ENCODE results near the gene AFAP1.

AFAP1 gene

DNA sequence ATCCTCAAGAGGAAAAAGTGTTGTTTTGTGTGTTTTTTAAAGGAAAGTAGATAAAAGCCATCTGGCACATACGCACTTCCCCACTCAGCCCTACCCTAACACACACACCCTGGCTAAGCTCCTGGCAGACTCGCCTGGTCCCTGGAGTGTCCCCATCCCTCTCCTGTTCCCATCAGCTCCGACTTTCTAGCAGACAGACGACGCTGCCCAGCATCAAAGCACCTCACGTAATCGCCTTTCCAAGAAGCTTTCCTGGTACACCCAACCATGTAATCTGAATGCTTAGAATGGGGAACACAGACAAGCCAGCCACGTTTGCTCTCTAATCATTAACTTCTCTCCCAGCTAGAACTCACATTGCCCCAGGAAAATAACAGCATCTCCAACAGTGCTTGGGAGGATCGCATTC lies 116.2 kb downstream of the AFAP1 start:
- H3K27me3 ChIP-seq: no peaks in the 10 kb centered on the region
- H3K36me3 ChIP-seq: peaks cover 0 to 14% (median 6%) of the 10 kb centered on the region in 3 donors
- H3K4me3 ChIP-seq: peak overlapping the region in 1 of 2 donors; percentile 23
- no peaks in the 10 kb centered on the region for H3K9me3 ChIP-seq
- peak overlapping the region; percentile 80 to 85 for H3K27ac ChIP-seq
- H3K4me1 ChIP-seq: peaks cover 0 to 35% (median 19%) of the 10 kb centered on the region in 4 donors
- TF ChIP-seq CTCF (IDR thresholded peaks at IDR 0.05): no peak
- intact Hi-C loops (cut with DNase I; ENCODE audit: low total_unique reads): loop anchor here (5.0 kb wide), 1 partner anchor 114 kb away; the partner anchor contains the start of gene AFAP1
- peak; percentile 75 to 88 for DNase-seq

GRCh38 chr4:7822877-7823276 lies 116.8 kb downstream of the AFAP1 start:
- Histone ChIP-seq H3K36me3 (peaks cover 0 to 19% (median 10%) of the 10 kb centered on the region in 3 donors), H3K4me3 (peak overlapping the region; percentile 23 to 27), H3K4me1 (peaks cover 0 to 29% (median 16%) of the 10 kb centered on the region in 4 donors), H3K27me3 (no peaks in the 10 kb centered on the region), H3K9me3 (no peaks in the 10 kb centered on the region), H3K27ac (peak overlapping the region; percentile 80 to 85)
- peak in 1 of 2 donors; percentile 53 for DNase-seq
- intact Hi-C loops (cut with DNase I; ENCODE audit: low total_unique reads): loop anchor here (5.0 kb wide), 1 partner anchor 114 kb away; the partner anchor contains the start of gene AFAP1
- TF ChIP-seq CTCF (IDR thresholded peaks at IDR 0.05): no peak

GRCh38 chr4:7822137-7822505 lies 117.5 kb downstream of the AFAP1 start:
- Histone ChIP-seq H3K4me3 (no peak overlapping the region), H3K27ac (peak overlapping the region; percentile 80 to 85), H3K9me3 (no peaks in the 10 kb centered on the region), H3K4me1 (peaks cover 0 to 26% (median 14%) of the 10 kb centered on the region in 4 donors), H3K36me3 (peaks cover 0 to 27% (median 12%) of the 10 kb centered on the region in 3 donors), H3K27me3 (no peaks in the 10 kb centered on the region)
- intact Hi-C loops (cut with DNase I; ENCODE audit: low total_unique reads): loop anchor here (5.0 kb wide), 1 partner anchor 115 kb away; the partner anchor contains the start of gene AFAP1
- DNase-seq: no peak
- no peak for TF ChIP-seq CTCF (IDR thresholded peaks at IDR 0.05)

- peaks cover 0 to 33% (median 17%) of the 10 kb centered on the region in 3 donors for H3K36me3 ChIP-seq
- H3K4me3 ChIP-seq: no peak overlapping the region
- no peaks in the 10 kb centered on the region for H3K27me3 ChIP-seq
- H3K9me3 ChIP-seq: no peaks in the 10 kb centered on the region
- H3K27ac ChIP-seq: peak overlapping the region; percentile 80 to 85
- peaks cover 0 to 26% (median 14%) of the 10 kb centered on the region in 4 donors for H3K4me1 ChIP-seq
- intact Hi-C loops (cut with DNase I; ENCODE audit: low total_unique reads): loop anchor here (5.0 kb wide), 1 partner anchor 116 kb away; the partner anchor contains the start of gene AFAP1
- DNase-seq: no peak
- TF ChIP-seq CTCF (IDR thresholded peaks at IDR 0.05): no peak
Observed at GRCh38 chr4:7821245-7822136, 118.2 kb downstream of the AFAP1 start.

DNA sequence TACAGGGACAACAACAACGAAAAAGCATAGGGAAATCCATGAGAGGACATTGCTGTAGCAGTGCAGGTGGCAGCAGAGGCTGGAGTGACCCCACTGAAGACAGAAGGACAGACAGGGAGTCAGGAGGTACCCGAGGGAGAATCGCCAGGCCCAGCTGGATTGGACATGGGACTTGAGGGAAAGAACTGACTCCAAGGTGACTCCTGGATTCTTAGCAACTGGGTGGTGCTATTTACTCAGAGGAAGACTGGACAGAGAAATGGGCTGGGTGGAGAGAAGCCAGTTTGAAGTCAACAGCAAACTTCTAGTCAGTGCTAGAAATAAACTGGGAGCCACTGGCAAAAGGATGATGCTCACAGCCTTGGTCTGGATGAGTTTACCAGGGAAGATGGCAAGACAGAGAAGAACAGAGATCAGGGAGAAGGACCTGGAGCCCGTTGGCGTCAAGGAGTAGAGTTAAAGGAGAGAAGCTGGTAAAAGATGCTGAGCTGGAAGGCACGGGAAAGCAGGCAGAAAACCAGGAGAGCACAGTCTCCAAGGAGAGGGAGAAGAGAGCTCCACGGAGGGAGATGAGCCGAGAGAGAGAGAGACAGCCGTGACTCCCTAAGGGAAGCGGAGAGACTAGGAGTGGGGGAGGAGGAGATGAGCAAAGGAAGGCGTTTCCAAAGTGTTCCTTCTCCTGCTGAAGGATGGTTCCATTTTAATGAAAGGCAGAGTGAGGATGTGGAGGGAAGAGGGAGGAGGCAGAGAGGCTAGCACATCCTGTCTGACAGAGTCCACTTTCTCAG lies 119.4 kb downstream of the AFAP1 start:
- Histone ChIP-seq H3K36me3 (peaks cover 7 to 41% (median 25%) of the 10 kb centered on the region in 3 donors), H3K4me3 (no peak overlapping the region), H3K4me1 (peaks cover 0 to 26% (median 14%) of the 10 kb centered on the region in 4 donors), H3K27ac (peak overlapping the region in 1 of 2 donors; percentile 32), H3K27me3 (no peaks in the 10 kb centered on the region), H3K9me3 (no peaks in the 10 kb centered on the region)
- DNase-seq: no peak
- intact Hi-C loops (cut with DNase I; ENCODE audit: low total_unique reads): loop anchor here (5.0 kb wide), 1 partner anchor 117 kb away; the partner anchor contains the start of gene AFAP1
- no peak for TF ChIP-seq CTCF (IDR thresholded peaks at IDR 0.05)
